DMS53 treated with DMSO at 0.1 percent for 48 hours (cell line): Measurements from ENCODE around the gene ACTR3C.
A peak's percentile ranks its signal among the peaks of the same experiment; 100 is the strongest.

ENCODE experiments used
- DNase-seq: peaks from one replicate; lab custom pipeline; 2025; ENCODE audit not compliant: unreplicated experiment; lab: John Stamatoyannopoulos, UW

Gene ACTR3C

GRCh38 chr7:150359622-150360362 is 36.4 kb upstream of the ACTR3C start:
- DNase-seq, result no peak

DNA sequence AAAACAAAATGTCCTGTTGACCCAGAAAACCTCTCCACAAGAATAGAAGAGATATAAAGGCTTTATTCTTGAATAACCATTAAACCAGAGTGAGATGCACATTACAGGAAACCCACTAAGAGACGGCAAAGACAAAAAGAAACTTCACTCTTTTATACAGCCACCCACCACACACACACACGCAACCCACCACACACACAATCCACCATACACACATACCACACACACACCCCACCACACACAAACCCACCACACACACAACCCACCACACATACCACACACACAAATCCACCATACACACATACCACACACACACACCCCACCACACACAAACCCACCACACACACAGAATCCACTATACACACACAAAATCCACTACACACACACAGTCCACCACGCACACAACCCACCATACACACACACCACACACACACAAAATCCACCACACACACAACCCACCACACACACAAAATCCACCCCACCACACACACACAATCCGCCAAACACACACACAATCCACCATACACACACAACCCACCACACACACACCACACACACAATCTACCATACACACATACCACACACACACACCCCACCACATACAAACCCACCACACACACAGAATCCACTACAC is 35.8 kb upstream of the ACTR3C start:
- no peak for DNase-seq

DNA sequence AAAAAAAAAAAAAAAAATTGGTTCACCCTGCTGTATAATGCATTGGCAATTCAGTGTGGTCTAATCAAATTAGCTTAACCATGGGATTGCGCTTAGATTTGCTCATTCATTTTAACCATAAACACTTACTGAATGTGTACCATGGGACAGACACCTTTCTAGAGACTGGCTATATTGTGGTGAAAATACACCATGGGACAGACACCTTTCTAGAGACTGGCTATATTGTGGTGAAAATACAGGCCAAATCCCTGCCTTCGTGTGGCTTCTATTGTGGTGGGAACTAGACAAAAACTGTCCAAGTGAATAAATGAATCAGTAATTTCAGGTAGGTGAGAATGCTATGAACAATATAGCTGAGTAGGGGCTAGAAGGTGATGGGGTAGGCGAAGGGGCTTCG is 35.1 kb upstream of the ACTR3C start:
- DNase-seq, result no peak

DNA sequence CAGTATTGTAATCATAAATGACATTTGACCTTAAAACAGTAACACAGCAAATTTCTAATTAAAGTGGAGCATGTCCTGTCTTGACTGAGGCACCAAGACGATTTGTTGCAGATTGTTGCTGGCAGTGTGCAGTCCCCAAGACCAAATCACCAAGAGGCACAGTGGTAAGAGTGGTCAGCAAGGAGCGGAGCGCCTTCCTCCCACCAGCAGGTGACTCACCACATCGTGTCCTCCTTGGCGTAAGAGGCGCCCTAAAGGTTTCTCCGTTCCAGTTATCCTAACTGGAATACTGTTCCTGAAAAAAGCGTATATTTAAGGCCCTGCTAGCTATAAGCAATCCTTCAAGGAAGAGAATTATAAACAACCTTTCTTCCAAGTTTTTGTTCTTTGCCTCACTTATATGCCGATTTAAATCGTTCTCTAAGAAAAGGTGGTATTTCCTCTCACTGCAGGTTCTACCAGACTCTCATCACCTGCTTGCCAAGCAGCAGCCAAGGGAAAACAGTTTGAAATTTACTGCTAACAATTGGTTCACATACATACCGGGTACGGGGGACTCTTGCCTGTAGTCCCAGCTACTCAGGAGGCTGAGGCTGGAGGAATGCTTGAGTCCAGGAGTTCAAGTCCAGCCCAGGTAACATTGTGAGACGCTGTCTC is 34.6 kb upstream of the ACTR3C start:
- peak; percentile 68 for DNase-seq

GRCh38 chr7:150357270-150357669 is 33.9 kb upstream of the ACTR3C start:
- DNase-seq, result peak; percentile 67

DNA sequence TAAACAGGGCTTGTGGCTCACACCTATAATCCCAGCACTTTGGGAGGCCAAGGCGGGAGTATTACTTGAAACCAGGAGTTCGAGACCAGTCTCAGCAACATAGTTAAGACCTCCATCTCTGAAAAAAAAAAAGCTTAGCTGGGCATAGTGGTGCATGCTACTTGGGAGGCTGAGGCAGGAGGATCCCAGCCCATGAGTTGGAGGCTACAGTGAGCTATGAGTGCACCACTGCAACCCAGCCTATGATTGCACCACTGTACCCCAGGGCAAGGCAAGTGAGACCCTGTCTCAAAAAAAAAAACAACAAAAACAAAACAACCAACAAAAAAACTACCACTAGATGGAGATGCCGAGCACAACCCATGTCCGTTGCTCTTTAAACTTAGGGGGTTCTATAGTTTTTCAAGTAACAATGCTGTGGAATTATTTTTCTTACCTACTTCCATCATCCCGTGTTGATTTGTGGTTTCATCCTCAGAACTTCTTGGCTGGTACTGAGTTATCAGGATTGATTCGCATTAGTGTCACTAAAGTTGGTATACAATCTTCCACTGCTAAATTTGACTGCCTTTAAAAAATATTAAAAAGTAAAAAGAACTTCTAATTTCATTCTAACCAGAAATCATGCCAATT is 33.0 kb upstream of the ACTR3C start:
- peak; percentile 33 for DNase-seq

DNA sequence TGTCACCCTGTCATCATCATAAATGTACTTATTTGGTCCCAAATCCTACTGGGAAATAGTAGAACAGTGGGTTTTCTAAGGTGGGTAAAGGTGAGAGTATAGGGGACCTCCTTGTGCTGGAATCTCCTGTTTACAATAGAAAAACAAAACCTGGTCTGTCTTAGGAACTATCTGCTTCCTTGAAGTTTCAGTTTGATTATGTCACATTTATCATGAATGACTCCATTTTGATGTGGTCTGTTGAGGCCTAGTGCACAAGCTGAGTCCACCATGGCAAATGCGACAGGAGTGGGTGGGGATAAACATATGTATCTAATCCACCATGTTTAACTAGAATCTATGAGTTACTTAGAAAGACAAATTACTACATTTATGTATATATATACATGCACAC is 32.3 kb upstream of the ACTR3C start:
- DNase-seq, result no peak

DNA sequence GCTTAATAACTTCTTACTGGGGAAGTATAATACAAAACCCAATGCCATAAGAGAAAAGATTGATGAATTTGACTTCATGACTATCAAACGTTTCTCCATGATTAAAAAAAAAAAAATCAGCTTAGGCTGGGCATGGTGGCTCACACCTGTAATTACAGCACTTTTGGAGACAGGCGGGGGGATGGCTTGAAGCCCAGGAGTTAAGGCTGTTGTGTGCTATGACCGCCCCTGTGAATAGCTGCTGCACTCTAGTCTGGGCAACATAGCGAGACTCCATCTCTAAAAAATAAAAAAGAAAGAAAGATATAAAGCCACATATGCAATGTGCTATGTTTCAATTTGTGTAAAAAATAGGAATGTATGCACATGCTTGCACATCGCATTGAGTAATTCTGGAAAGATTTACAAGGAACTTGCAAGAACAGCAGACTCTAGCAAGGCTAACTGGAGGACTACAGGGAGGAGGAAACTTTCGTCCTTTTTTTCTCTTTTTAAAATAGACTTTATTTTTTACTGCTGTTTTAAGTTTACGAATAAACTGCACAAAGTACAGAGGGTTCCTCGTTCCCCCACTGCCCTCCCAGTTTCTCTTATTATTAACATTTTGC is 28.3 kb upstream of the ACTR3C start:
- DNase-seq, result no peak

GRCh38 chr7:150346922-150347321 is 23.6 kb upstream of the ACTR3C start:
- DNase-seq, result no peak

GRCh38 chr7:150345012-150345411 is 21.7 kb upstream of the ACTR3C start:
- DNase-seq, result no peak

DNA sequence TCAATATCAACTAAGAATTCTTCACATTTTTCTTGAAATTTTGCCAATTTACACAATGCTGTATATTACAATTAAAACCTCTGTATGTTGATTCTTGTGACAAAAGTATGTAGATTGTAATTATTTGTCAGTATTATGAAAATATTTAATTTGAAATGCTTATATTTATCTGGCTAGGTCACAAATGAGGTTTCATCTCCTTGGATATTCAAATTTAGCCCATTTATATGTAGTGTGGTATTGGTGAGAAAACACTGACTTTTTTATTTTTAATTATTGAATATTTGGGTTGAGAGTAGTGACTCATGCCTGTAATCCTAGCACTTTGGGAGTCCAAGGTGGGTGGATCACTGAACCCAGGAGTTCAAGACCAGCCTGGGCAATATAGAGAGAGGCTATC is 21.0 kb upstream of the ACTR3C start:
- no peak for DNase-seq

DNA sequence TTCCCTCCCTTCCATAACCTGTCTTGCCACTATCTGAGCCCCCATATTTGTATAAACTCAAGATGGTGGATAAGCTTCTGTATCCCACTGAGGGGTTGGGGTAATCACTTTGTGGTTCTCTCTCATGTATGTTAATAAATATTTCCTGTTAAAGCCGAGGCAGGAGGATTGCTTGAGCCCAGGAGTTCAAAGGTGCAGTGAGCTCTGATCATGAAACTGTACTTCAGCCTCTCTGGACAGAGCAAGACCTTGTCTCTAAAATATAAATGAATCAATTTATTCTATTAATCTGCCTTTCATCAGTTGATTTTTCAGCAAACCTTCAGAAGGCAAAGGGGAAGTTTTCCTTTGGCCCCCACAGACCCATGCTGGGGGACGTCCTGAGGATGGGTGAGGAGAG is 19.9 kb upstream of the ACTR3C start:
- no peak for DNase-seq

DNA sequence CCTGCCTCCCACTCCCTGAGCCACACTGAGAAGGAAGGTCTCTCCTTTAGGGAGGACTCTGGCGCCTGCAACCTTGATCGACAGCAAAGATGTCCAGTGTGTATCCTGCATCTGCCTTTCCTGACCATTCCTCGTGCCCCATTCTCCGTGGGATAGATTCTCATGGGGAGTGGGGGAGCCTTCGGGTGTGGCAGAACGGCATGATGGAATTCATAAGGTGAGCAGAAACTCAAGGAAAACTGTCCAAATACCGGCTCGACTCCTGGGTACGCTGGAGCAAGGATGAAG is 18.7 kb upstream of the ACTR3C start:
- DNase-seq, result no peak

GRCh38 chr7:150341263-150342120 is 18.1 kb upstream of the ACTR3C start, which contains the start of gene RARRES2:
Gene RARRES2, minus strand, starts transcription at chr7:150341629. Its CDS starts 1,020 bp downstream, at chr7:150340609.
- no peak for DNase-seq

DNA sequence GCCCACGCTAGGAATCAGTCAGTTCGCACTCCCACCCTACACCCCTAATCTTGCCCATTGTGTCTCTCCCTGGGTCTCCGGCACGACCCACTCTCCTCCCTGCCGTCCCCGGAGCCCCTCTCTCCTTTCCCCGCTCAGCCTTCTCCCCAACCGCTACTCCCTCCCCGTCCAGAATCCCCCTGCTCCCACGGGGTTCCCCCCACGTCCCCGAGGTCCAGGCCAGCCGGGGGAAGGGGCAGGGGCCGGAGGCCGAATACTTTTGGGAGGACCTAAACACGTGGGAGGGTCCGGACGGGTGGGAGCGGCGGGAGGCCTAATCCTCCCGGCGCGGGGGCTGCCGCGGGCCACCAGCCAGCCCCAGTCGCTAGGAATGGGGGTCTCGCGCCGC is 17.5 kb upstream of the ACTR3C start:
- no peak for DNase-seq

DNA sequence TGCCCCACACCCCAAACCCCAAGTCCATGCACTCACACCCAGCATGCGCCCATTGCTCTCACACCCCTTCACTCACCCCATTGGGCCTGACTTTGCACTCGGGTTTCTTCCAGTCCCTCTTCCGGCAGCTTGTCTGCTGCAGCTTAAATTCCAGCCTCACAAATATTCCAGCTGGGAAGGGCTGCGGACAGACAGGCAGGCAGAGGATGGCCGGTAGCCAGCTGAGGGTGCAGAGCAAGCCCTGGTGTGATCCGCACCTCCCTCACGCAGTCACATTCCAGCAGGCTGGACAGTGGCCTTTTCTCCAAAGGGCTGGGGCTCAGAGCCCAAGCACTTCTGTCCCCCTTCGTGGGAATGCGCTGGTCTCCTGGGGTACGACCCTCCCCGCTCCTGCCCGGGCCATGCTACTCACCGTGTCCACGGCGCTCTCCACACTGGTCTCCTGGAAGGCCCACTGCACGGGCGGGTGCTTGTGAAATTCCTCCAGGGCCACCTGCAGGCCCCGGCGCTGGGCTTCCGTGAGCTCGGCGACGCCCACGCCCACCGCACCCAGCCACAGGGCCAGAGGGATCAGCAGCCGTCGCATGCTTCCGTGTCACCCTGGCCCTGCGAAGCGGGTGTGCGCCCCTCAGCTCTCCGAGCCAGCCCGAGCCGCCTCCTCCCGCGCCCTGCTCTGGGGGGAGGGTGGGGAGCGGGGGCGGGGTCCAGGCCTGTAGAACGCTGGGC is 16.8 kb upstream of the ACTR3C start:
- no peak for DNase-seq

DNA sequence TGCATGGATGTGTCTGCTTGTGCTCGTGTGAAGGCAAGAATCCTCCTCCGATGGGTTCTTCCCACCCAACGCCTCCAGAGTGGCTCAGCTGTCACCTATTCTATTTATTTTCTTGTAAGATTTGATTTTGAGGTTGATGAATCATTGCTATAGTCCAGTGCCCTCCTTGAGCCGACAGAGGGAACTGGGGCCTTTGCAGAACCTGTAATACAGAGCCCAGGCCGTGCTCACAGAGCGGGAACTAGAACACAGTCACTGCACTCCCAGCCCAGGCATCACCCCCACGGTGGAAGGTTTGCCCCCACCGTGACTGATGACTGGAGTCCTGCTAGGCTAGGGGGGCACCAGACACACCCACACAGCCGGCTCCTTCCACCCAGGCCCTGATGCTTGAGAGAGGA is 16.1 kb upstream of the ACTR3C start:
- no peak for DNase-seq

DNA sequence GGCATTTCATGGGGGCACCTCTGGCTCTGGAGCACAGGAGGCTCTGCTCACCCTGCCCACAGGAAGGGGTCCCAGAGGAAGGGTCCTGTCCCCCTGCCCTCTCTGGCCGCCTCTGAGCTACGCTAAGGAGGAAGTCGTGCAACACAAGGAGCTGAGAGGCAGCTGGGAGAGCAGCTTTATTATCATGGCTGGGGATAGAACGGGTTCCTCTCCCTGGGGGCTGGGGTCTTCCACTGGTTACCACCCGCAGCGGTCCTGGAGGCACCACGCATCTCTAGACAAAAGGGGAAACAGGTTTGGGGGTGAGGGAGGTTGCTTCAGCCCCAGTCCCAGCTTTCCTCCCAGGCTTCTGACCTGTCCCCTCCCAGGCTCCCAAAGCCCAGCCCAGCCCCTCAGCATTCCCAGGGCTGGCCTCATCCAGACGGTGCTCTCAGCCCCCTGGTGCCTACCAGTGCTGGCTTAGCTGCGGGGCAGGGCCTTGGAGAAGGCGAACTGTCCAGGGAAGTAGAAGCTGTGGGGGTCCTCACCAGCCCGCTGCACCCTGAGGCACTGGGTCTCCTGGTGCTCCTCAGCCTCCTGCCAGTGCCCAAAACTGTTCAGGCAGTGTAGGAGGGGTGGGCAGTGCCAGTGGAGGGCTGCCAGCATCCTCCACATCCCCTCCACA is 15.0 kb upstream of the ACTR3C start:
- DNase-seq, result no peak

DNA sequence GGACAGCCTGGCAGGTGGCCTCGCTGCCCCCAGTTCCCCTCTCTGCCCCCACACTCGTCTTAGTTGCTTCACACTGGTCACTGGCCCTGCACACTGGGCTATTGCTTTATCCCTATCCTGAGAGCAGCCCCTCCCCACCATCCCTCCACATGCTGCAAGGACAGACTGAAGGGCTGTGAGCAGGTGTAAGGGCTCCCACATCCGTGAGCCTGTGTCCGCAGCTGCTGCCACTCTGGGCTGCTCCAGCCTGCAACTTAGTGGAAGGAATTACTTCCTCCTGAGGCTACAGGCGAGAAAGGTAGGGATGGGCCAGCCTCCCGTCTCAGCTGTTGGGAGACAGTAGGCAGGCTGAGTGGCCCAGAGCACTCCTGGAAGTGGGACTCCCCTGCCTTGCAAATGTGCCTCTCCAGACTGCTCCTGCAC is 14.3 kb upstream of the ACTR3C start:
- DNase-seq, result no peak
